NOMO-1 treated with DMSO at 0.1 percent for 48 hours (cell line): ENCODE measurements around the gene PTH1R.

Experiments
- DNase-seq: peaks from one replicate; lab custom pipeline; 2025; ENCODE audit not compliant: unreplicated experiment; lab: John Stamatoyannopoulos, UW

Gene PTH1R

DNA sequence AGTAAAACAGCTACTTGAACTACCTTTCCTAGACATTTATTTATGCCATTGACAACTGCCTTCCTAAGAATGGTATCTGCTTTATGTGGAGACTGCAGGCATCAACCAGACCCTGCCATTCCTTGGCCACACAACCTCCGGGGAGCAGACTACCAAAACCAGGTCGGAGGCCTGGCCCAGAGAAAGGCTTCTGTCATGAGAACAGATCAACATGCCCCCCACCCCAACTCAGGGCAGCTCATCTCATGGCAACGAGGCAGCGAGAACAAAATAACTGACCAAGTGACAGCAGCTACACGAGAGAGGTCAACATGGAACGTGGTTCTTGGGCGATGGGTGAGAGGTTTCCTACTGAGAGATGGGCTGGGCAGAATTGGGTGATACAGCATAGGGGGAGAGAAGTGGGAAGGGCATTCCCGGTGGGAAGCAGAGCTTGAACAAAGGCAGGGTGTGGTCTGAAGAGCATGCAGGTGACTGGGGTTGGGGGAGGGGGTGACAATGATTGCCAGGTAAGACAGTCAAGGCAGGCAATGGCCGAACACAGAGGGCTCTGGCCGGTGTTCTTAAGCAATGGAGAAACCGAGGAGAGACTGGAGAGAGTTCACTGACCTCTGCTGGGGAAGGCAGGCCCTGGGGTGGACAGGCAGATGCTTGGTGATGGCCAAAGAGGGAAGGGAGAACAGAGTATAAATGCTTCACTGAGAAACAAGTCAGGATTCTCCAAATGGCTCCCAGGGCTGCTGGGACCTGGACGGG lies 65.1 kb downstream of the PTH1R start:
- no peak for DNase-seq

DNA sequence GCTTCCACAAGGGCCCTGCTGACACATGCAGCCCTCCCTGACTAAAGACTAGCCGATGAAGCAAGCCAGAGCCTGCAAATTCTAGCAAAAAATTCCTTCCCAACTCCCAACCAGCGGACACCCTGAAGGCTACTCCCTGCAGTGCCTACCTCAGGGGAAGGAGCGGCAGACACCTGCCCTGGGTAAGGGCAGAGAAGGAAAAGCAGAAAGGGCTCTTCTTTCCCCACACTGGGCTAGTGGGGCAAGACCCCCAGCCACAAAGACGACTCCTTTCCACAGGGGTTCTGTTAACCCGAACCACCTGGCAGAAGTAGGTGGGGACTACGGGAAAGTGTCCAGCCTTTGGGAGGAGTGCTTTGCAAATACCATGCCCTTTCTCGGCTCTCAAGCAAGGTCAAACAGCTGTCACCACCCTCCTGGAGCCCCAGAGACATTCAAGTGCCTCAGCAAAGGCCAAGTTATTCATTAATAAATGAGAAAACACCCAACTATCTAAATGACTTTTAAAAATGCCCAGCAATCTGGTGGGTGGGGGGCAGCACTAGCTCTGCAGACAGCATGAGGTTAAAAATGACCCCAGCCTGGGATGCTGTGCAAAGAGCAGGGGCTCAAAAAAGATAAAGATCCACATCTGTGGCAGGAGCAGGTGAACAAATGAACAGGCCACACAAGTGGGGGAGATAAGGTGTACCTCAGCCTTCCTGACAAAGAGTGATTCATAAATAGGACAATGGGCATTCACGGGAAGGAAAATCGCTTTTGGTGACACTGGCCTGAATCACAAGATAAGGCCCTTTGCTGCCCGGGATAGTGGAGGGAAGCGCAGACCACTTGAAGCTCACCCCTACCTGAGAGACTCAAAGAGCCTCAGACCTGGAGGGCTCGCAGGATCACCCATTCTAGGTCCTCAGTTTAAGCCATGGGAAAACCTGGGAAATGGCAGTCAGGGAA lies 66.0 kb downstream of the PTH1R start:
- DNase-seq, result no peak

DNA sequence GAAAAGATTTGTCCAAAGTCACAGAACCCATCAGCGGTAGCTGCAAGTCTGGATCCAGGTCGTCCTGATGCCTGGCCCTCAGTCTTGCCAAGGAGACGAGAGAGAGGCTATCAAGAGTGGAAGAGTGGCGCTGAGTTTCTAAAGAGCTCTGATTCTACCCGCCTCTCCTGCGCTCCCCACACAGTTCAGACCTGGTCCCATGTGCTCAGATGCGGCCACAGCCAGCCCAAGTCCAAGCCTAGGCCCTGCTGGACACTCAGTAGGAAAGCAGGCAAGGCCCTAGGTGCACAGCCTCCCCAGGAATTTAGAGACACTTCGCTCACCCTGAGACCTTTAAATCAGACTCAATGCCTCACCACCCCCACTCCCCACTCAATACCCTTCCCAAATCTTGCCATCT lies 66.7 kb downstream of the PTH1R start:
- no peak for DNase-seq

DNA sequence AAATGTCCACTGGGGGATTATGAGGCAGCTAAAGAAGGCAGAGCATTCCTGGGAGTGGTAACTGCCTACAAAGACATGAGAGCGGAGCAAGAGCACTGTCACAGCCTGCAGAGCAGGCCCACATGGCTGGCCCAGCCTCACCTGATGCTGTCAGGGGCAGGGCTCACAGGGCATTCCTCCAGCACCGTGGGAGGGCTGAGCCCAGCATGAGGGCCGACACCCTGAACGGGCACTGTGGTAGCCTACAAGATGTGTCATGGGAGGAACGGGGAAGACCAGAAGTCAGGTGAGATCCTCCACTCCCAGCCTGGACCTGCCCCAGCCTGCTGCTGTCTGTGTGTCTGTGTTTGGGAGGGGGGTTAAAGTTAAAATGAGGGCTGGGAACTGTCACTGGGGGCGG lies 68.9 kb downstream of the PTH1R start:
- no peak for DNase-seq

DNA sequence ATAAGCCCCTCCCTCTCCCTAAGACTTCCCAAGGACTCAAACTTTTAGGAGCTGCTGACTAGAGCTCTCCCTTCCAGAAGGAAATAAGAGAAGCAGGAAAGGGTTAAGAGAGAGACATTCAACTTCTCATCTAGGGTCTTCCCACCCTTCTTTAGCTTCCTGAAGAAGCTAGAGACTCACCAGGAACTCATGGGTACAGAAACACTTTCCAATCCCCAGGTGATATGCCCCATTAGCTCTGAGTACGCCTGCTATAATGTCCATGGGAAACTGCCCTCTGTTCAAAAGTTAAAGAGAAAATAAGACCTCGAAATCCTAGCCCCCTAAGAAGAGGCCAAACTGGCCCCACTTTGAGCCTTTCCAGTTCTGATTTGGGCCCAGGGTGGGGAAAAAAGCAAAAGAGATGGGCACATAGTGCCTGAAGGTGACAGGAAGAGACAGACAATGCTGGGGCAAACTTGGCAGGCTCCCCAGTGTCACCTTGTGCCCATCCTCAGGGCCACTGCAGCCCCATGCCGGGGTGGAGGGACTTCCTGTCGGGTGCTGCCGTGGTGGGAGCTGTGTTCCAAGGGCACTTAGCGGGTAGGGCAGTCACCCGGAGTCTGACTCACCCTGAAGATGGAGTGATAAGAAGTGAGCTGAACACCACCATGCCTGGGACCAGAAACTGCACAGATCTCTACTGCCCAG lies 69.5 kb downstream of the PTH1R start:
- DNase-seq, result no peak

DNA sequence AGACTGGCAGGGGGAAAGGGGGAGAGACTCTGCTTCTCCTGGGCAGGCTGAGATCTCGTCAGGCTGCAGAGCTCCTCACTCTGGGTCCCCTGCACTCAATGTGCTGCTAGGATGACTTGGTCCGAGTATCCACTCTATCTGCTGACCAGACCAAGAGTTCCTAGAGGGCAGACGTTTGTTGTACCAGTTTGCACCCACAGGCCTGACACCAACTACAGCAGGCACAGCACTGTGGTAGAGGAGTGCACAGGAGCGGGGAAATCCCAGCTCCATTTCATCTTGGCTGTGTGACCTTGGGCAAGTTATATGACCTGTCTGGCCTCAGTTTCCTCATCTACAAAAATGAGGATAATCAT lies 70.0 kb downstream of the PTH1R start:
- DNase-seq, result no peak

DNA sequence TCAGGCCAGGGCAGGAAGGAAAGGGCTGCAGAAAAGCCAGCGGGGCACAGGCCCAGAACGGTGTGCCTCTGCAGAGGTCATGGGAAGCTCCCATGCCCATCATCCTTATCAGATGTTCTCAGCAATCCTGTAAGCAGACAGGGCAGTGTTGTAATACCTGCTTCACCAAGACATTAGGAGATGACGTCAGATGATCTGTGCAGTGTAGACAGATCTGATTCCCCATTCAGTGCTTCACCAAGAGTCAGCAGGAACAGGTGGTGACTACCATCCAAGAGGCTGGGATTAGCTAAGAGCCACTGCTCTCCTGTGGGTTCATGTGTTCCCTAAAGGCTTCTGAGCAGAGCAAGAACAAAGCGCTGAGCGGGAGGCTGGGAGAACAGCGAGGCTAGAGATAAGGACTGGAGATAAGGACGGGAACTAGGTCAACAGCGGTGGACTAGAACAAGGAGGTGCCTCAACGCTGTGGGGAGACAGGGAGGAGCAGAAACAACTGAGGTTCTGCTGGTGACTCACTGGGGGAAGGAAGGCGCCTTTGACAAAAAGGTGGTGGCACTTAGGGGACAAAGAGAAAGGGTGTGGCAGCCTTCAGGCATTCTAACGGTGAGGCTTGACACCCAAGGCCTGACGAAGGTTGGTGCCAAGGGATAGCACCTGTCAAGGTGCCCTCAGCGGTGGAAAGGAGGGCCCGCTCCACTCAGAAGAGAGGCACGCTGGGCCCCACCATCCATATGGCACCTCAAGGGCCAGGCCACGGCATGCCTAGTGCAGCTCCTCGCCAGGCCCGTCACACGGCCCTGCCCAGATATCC lies 70.7 kb downstream of the PTH1R start:
- peak; percentile 64 for DNase-seq

DNA sequence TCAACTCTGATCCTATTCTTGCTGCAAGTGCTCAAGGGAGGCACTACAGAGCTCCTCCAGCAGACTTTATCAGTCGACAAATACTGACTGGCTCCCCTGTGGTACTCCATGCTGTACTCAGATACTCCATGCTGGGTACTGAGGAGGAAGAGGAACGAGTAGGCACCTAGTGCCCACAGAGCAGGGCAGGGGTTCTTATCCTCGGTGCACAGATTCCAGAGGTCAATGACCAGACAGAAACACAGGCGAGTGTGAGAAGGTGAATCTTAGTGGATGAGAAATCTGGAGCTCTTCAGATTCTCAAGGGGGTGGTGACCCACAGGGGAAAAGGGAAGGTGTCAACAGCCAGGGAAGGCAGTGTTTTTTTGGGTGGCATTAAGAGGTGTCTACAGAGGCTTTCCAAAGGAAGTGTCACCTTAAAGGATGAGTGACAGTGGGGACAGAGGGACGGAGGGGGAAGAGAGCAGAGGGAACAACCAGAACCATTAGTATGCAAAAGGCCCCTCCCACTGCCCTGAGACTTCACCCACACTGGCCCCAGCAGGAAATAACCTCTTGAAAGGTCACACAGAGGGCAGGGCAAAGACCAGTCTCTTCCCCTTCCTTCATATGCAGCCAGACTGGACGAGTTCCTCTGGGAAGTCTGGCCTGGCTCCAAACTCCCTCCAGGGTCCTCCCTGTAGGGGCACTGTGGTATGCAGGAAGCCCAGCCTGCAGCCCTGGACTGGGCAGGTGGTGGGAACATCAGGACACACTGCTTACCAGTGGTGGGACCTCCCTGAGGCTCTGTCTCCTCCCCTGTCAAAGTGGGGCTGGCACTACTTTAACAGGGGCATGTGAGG lies 71.5 kb downstream of the PTH1R start:
- peak; percentile 55 for DNase-seq

DNA sequence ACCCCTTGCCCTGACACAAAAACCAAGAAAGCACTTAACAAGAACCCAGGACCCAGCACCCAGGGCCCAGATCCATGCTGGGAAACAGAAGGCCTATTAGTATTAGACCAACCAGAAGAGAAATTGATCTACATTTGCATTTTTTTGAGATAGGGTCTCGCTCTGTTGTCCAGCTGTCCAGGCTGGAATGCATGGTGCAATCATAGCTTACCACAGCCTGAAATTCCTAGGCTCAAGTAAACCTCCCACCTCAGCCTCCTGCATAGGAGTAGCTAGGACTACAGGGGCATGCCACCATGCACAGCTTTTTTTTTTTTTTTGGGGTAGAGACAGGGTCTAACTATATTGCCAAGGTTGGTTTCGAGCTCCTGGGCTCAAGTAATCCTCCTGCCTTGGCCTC lies 72.7 kb downstream of the PTH1R start:
- DNase-seq, result no peak

DNA sequence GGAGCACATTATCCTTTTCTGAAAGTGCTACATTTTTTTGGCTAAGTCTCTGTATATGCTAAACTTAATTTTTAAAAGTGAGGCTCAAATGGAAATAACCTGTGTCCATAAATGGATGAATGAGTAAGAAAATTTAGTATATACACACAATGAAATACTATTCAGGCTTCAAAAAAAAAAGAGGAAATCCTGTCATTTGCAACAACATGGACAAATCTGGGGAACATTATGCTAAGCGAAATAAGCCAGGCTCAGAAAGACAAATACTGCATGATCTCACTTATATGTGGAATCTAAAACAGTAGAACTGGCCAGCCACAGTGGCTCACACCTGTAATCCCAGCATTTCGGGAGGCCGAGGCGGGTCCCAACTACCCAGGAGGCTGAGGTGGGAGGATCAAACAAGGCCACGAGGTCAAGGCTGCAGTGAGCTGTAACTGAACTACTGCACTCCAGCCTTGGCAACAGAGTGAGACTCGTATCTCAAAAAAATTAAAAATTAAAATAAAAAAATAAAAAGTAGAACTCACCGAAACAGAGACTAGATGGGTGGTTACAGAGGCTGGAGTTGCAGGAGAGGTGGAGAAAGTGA lies 73.2 kb downstream of the PTH1R start:
- no peak for DNase-seq

DNA sequence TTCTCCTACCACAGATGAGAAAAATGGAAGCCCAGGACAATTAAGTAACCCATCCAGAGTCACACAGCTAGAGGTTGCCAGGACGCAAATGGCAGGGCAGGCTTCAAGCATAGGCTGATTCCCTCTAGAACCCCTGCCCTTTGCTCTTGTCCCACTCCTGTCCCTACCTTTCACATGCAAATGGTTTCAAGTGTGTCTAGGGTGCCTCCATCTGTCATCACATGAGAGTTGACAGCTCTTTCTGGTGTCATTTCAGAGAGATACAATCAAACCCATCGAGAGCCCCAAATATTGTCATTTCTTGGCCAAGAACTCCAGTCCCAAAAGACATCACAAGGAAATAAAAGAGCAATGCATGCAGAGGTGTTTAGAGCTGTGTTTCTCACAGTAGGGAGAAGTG lies 75.3 kb downstream of the PTH1R start:
- DNase-seq, result no peak
